ENCODE results near the gene ACAT1.

DNA sequence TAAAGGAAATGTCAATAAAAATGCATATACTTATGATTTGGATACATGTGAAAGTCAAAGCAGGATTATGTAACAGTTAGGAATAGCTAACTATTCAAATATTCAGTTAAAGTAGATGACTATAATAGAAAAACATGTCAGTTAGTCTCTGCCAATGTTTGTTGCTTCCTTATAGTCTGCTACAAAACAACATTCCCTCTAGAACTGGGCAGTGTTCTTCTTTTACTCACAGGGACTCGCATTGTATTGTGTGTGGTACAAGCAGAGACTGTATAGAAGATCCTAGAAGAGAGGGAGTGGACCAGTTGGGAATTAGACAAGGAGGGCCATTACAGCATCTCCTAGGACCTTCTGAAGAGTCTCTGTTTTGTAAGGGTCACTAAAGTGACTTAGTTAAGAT lies 10.6 kb downstream of the ACAT1 start:
- TF ChIP-seq, protein P1, sequence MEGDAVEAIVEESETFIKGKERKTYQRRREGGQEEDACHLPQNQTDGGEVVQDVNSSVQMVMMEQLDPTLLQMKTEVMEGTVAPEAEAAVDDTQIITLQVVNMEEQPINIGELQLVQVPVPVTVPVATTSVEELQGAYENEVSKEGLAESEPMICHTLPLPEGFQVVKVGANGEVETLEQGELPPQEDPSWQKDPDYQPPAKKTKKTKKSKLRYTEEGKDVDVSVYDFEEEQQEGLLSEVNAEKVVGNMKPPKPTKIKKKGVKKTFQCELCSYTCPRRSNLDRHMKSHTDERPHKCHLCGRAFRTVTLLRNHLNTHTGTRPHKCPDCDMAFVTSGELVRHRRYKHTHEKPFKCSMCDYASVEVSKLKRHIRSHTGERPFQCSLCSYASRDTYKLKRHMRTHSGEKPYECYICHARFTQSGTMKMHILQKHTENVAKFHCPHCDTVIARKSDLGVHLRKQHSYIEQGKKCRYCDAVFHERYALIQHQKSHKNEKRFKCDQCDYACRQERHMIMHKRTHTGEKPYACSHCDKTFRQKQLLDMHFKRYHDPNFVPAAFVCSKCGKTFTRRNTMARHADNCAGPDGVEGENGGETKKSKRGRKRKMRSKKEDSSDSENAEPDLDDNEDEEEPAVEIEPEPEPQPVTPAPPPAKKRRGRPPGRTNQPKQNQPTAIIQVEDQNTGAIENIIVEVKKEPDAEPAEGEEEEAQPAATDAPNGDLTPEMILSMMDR (IDR thresholded peaks at IDR 0.05 in 8 of 11, conservative IDR thresholded peaks at IDR 0.05 in 3 of 11): no peak
- TF ChIP-seq POLR2A (IDR thresholded peaks at IDR 0.05): no peak
